ENCODE data around the gene FPR1.

The FPR1 gene

GRCh38 chr19:51796195-51796679, 44.6 kb upstream of the FPR1 start:
- H3F3A ChIP-seq (ENCODE audit: insufficient read depth): no peaks in the 10 kb centered on the region
- H2AFZ ChIP-seq (ENCODE audit: low read depth, low read length, severe bottlenecking): no peak overlapping the region
- no peaks in the 10 kb centered on the region for H3K79me2 ChIP-seq (ENCODE audit: insufficient read depth, low read length)
- no peaks in the 10 kb centered on the region for H3K9me2 ChIP-seq (replicated peaks; ENCODE audit: insufficient read depth, low read length)
- TF ChIP-seq CTCF (IDR thresholded peaks at IDR 0.05; ENCODE audit: insufficient read depth, low read length, poor library complexity, severe bottlenecking): no peak
- TF ChIP-seq EZH2phosphoT487 (conservative IDR thresholded peaks at IDR 0.05; ENCODE audit: low read length): no peak
- H3K9me3 ChIP-seq (ENCODE audit: insufficient read depth, low read length): no peaks in the 10 kb centered on the region
- no peak overlapping the region for H3K9ac ChIP-seq (ENCODE audit: low read length)
- H3K27ac ChIP-seq (ENCODE audit: low read depth, low read length): no peak overlapping the region
- H3K27me3 ChIP-seq (ENCODE audit: low read length): no peaks in the 10 kb centered on the region
- H3K4me2 ChIP-seq (ENCODE audit: low read depth, low read length, poor library complexity, severe bottlenecking): no peak overlapping the region
- no peaks in the 10 kb centered on the region for H4K20me1 ChIP-seq (ENCODE audit: low read depth, low read length)
- H3K4me3 ChIP-seq (ENCODE audit: insufficient read depth, low read length, poor library complexity, severe bottlenecking): no peak overlapping the region
- no peaks in the 10 kb centered on the region for H3K36me3 ChIP-seq (ENCODE audit: low read length)

GRCh38 chr19:51794885-51795490, 43.3 kb upstream of the FPR1 start, which contains the start of gene FPR3:
FPR3 (plus strand) TSS chr19:51795157; CDS start chr19:51823749, 28,592 bp downstream.
- Histone ChIP-seq H4K20me1 (ENCODE audit: low read depth, low read length) (no peaks in the 10 kb centered on the region), H3F3A (ENCODE audit: insufficient read depth) (no peaks in the 10 kb centered on the region), H3K79me2 (ENCODE audit: insufficient read depth, low read length) (no peaks in the 10 kb centered on the region), H3K4me2 (ENCODE audit: low read depth, low read length, poor library complexity, severe bottlenecking) (no peak within 1 kb of the TSS), H3K9ac (ENCODE audit: low read length) (no peak within 1 kb of the TSS), H3K9me2 (replicated peaks; ENCODE audit: insufficient read depth, low read length) (no peaks in the 10 kb centered on the region), H3K9me3 (ENCODE audit: insufficient read depth, low read length) (no peaks in the 10 kb centered on the region), H3K36me3 (ENCODE audit: low read length) (no peaks in the 10 kb centered on the region), H3K27ac (ENCODE audit: low read depth, low read length) (no peak within 1 kb of the TSS), H2AFZ (ENCODE audit: low read depth, low read length, severe bottlenecking) (no peak within 1 kb of the TSS), H3K4me3 (ENCODE audit: insufficient read depth, low read length, poor library complexity, severe bottlenecking) (no peak within 1 kb of the TSS), H3K27me3 (ENCODE audit: low read length) (no peaks in the 10 kb centered on the region)
- TF ChIP-seq CTCF (IDR thresholded peaks at IDR 0.05; ENCODE audit: insufficient read depth, low read length, poor library complexity, severe bottlenecking) (no peak), EZH2phosphoT487 (conservative IDR thresholded peaks at IDR 0.05; ENCODE audit: low read length) (no peak)

- Histone ChIP-seq H3K79me2 (ENCODE audit: insufficient read depth, low read length) (no peaks in the 10 kb centered on the region), H3K4me2 (ENCODE audit: low read depth, low read length, poor library complexity, severe bottlenecking) (no peak overlapping the region), H3K36me3 (ENCODE audit: low read length) (no peaks in the 10 kb centered on the region), H3K9me2 (replicated peaks; ENCODE audit: insufficient read depth, low read length) (no peaks in the 10 kb centered on the region), H3K27me3 (ENCODE audit: low read length) (no peaks in the 10 kb centered on the region), H3K9me3 (ENCODE audit: insufficient read depth, low read length) (no peaks in the 10 kb centered on the region), H3K9ac (ENCODE audit: low read length) (no peak overlapping the region), H3K27ac (ENCODE audit: low read depth, low read length) (no peak overlapping the region), H4K20me1 (ENCODE audit: low read depth, low read length) (no peaks in the 10 kb centered on the region), H3F3A (ENCODE audit: insufficient read depth) (no peaks in the 10 kb centered on the region), H2AFZ (ENCODE audit: low read depth, low read length, severe bottlenecking) (no peak overlapping the region), H3K4me3 (ENCODE audit: insufficient read depth, low read length, poor library complexity, severe bottlenecking) (no peak overlapping the region)
- no peak for TF ChIP-seq EZH2phosphoT487 (conservative IDR thresholded peaks at IDR 0.05; ENCODE audit: low read length)
- no peak for TF ChIP-seq CTCF (IDR thresholded peaks at IDR 0.05; ENCODE audit: insufficient read depth, low read length, poor library complexity, severe bottlenecking)
Measured at GRCh38 chr19:51793994-51794393, 42.3 kb upstream of the FPR1 start.
